Hepatocyte (in vitro differentiated cells): ENCODE data around the gene DAGLB. TPM values are rescaled to one million over a fixed set of nuclear protein-coding genes. Genes with fewer than 3 reads are reported as not detected.
"Not testable (repeated sequence)": the region's sequence is repeated elsewhere in the genome, so short reads cannot be mapped to it uniquely, and the experiment has no call there.

ENCODE experiments used
- DNase-seq: peaks from one replicate; pipeline ENCODE4 v3.0.0-alpha.2; 2016; ENCODE audit warnings: low spot score
- H2AFZ ChIP-seq: fragments of 200-600 bp; sonication (generic); 2 replicates; pipeline ENCODE4 v1.6.0; 2016; ENCODE audit warnings: antibody characterized with exemption, mild to moderate bottlenecking
- H3K27ac ChIP-seq: fragments of 200-600 bp; sonication (generic); 2 replicates; pipeline ENCODE4 v1.5.1; 2016; ENCODE audit warnings: mild to moderate bottlenecking
- H3K27me3 ChIP-seq: fragments of 200-600 bp; sonication (generic); 2 replicates; pipeline ENCODE4 v1.6.1; 2016
- H3K36me3 ChIP-seq: fragments of 200-600 bp; sonication (generic); replicated peaks from 2 replicates; pipeline ENCODE4 v1.5.1; 2016; ENCODE audit warnings: low read depth; ENCODE audit not compliant: insufficient read depth
- H3K4me1 ChIP-seq: fragments of 200-600 bp; sonication (generic); 2 replicates; pipeline ENCODE4 v1.5.1; 2016; ENCODE audit warnings: mild to moderate bottlenecking, moderate library complexity; ENCODE audit not compliant: insufficient read depth
- H3K4me2 ChIP-seq: fragments of 200-600 bp; sonication (generic); 2 replicates; pipeline ENCODE4 v1.6.0; 2016
- H3K4me3 ChIP-seq: fragments of 200-600 bp; sonication (generic); 2 replicates; pipeline ENCODE4 v1.5.1; 2016; ENCODE audit warnings: mild to moderate bottlenecking
- H3K79me2 ChIP-seq: fragments of 200-600 bp; sonication (generic); 2 replicates; pipeline ENCODE4 v1.6.0; 2017; ENCODE audit warnings: mild to moderate bottlenecking
- H3K9me2 ChIP-seq: fragments of 200-600 bp; sonication (generic); replicated peaks from 2 replicates; pipeline ENCODE4 v1.6.0; 2017; ENCODE audit warnings: mild to moderate bottlenecking; ENCODE audit not compliant: insufficient read depth
- H3K9me3 ChIP-seq: fragments of 200-600 bp; sonication (generic); 2 replicates; pipeline ENCODE4 v1.5.1; 2016; ENCODE audit warnings: low read depth, mild to moderate bottlenecking
- H4K20me1 ChIP-seq: fragments of 200-600 bp; sonication (generic); 2 replicates; pipeline ENCODE4 v1.6.0; 2016; ENCODE audit warnings: mild to moderate bottlenecking; ENCODE audit not compliant: insufficient read depth, poor library complexity, severe bottlenecking
- EZH2 ChIP-seq: fragments of 200-600 bp; sonication (generic); IDR thresholded peaks from 2 replicates; pipeline ENCODE4 v1.6.1; 2016; ENCODE audit warnings: antibody characterized with exemption, mild to moderate bottlenecking, borderline replicate concordance
- EZH2phosphoT487 ChIP-seq: fragments of 200-600 bp; sonication (generic); IDR thresholded peaks from one replicate; pipeline ENCODE4 v1.6.1; 2018; ENCODE audit warnings: antibody characterized with exemption, mild to moderate bottlenecking, low read depth, moderate library complexity; ENCODE audit not compliant: unreplicated experiment, severe bottlenecking
- WGBS: methylation state at CpG from one replicate; pipeline ENCODE4 v1.1.6; 2016; ENCODE audit warnings: low lambda C conversion rate; ENCODE audit errors: missing lambda C conversion rate; 5-methylcytosine and 5-hydroxymethylcytosine counted together
- polyA plus RNA-seq: library from polyadenylated mRNA; unstranded; fragments of >200 nt; fragmentation: Nextera tagmentation; extraction: Ambion mirVana; gene quantifications from 2 replicates; pipeline ENCODE4 v1.2.1, GENCODE V29; 2016
- total RNA-seq: library from RNA; depleted of rRNA; stranded (reverse); fragments of >200 nt; gene quantifications from 2 replicates; pipeline ENCODE4 v1.2.3, GENCODE V29; 2014
- TF ChIP-seq, protein P1 (sequence below): fragments of 200-600 bp; sonication (generic); IDR thresholded peaks from 2 replicates; pipeline ENCODE4 v1.5.1; 2016; ENCODE audit warnings: antibody characterized with exemption, mild to moderate bottlenecking; ENCODE audit not compliant: poor library complexity

Gene DAGLB
- total and polyA plus RNA-seq, 2 experiments from 2014 or later: 17.5 to 22.2 TPM

DNA sequence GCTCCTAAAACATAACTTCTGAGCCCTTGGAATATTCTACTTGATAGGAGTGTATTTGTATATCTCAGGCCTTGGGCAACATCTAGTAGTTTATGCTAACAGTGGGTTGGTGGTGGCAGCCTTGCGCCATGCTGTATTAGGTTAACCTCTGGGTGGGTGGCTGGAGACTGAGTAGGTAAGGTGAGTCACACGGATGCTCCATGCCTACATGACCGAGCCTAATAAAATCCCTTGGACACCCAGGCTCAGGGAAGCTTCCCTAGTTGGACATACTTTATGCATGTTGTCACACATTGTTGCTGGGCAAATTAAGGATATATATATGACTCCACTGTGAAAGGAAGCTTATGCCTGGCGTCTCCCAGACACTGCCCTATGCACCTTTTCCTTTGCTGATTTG, 6.0 kb upstream of the DAGLB start:
- Histone ChIP-seq H3K27ac (no peak overlapping the region), H3K4me3 (no peak overlapping the region), H3K9me3 (no peaks in the 10 kb centered on the region), H3K79me2 (no peaks in the 10 kb centered on the region), H3K36me3 (no peaks in the 10 kb centered on the region), H3K4me2 (no peak overlapping the region), H3K9me2 (no peaks in the 10 kb centered on the region), H2AFZ (no peak overlapping the region), H4K20me1 (no peaks in the 10 kb centered on the region), H3K4me1 (no peaks in the 10 kb centered on the region), H3K27me3 (no peaks in the 10 kb centered on the region)
- whole genome bisulfite sequencing: 78% methylated on average over 4 of the region's 4 CpGs
- TF ChIP-seq EZH2 (no peak), EZH2phosphoT487 (no peak)
- TF ChIP-seq, protein P1, sequence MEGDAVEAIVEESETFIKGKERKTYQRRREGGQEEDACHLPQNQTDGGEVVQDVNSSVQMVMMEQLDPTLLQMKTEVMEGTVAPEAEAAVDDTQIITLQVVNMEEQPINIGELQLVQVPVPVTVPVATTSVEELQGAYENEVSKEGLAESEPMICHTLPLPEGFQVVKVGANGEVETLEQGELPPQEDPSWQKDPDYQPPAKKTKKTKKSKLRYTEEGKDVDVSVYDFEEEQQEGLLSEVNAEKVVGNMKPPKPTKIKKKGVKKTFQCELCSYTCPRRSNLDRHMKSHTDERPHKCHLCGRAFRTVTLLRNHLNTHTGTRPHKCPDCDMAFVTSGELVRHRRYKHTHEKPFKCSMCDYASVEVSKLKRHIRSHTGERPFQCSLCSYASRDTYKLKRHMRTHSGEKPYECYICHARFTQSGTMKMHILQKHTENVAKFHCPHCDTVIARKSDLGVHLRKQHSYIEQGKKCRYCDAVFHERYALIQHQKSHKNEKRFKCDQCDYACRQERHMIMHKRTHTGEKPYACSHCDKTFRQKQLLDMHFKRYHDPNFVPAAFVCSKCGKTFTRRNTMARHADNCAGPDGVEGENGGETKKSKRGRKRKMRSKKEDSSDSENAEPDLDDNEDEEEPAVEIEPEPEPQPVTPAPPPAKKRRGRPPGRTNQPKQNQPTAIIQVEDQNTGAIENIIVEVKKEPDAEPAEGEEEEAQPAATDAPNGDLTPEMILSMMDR: no peak
- DNase-seq: peak; percentile 21

DNA sequence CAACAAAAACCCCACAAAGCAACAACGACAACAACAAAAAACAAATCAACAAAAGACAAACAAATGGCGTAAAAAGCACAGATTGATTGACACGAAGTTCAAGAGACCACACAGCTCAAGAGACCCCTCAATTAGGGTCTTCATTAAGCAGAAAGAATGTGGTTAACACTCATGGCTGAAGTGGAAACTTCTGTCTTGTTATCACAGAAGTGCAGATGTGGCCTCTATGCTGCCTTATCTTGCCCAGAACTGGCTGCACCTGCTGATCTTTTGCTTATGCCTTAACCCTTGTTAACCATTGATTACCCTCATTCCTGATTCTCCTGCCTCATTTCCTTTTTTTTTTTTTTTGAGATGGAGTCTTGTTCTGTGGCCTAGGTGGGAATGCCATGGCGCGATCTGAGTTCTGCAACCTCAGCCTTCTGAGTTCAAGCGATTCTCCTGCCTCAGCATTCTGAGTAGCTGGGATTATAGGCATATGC, 3.5 kb upstream of the DAGLB start:
- no peak overlapping the region for H3K4me2 ChIP-seq
- H3K36me3 ChIP-seq: no peaks in the 10 kb centered on the region
- WGBS: 88% methylated on average over 6 of the region's 6 CpGs
- H3K4me1 ChIP-seq: peaks cover 5% of the 10 kb centered on the region
- H4K20me1 ChIP-seq: no peaks in the 10 kb centered on the region
- no peak overlapping the region for H2AFZ ChIP-seq
- H3K27me3 ChIP-seq: no peaks in the 10 kb centered on the region
- H3K9me3 ChIP-seq: no peaks in the 10 kb centered on the region
- DNase-seq: no peak
- H3K27ac ChIP-seq: peak overlapping the region; percentile 11
- no peak overlapping the region for H3K4me3 ChIP-seq
- TF ChIP-seq EZH2 (no peak), EZH2phosphoT487 (no peak)
- TF ChIP-seq, protein P1: no peak
- H3K79me2 ChIP-seq: peaks cover 5% of the 10 kb centered on the region
- no peaks in the 10 kb centered on the region for H3K9me2 ChIP-seq

DNA sequence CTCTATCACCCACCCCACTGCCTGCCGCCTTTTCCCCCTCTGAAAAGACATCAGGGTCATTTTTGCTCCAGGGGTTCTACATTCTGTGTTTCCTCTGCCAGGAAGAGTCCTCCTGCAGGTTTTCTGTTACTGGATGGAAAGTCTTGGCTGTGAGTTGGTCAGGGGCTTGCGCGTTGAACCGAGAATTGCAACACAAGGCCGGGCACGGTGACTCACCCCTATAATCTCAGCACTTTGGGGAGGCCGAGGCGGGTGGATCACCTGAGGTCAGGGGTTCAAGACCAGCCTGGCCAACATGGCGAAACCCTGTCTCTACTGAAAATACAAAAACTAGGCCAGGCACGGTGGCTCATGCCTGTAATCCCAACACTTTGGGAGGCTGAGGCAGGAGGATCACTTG, 2.8 kb upstream of the DAGLB start:
- not testable (repeated sequence) for H2AFZ ChIP-seq, H3K27me3 ChIP-seq

DNA sequence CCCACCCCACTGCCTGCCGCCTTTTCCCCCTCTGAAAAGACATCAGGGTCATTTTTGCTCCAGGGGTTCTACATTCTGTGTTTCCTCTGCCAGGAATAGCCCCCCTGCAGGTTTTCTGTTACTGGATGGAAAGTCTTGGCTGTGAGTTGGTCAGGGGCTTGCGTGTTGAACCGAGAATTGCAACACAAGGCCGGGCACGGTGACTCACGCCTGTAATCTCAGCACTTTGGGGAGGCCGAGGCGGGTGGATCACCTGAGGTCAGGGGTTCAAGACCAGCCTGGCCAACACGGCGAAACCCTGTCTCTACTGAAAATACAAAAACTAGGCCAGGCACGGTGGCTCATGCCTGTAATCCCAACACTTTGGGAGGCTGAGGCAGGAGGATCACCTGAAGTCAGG, 2.1 kb upstream of the DAGLB start:
- not testable (repeated sequence) for H3K27ac ChIP-seq, H3K9me3 ChIP-seq, H3K27me3 ChIP-seq, H4K20me1 ChIP-seq, H3K36me3 ChIP-seq, H3K9me2 ChIP-seq, H2AFZ ChIP-seq, H3K4me3 ChIP-seq, H3K4me1 ChIP-seq, DNase-seq, H3K4me2 ChIP-seq
- WGBS: 91% methylated on average over 11 of the region's 11 CpGs
- peaks cover 18% of the 10 kb centered on the region for H3K79me2 ChIP-seq

More for the DNA sequence above, 2.8 kb upstream of the DAGLB start:
- H3K4me1 ChIP-seq, H3K27ac ChIP-seq, DNase-seq, H3K4me2 ChIP-seq, H4K20me1 ChIP-seq, H3K36me3 ChIP-seq, H3K4me3 ChIP-seq, H3K9me2 ChIP-seq, H3K9me3 ChIP-seq: not testable (repeated sequence)
- WGBS: 94% methylated on average over 10 of the region's 10 CpGs
- H3K79me2 ChIP-seq: peaks cover 11% of the 10 kb centered on the region
